GM12873 (cell line): ENCODE measurements around the gene SLC1A1.

Experiments
- TF ChIP-seq, protein P1 (sequence below): IDR thresholded peaks from 2 replicates; pipeline ENCODE4 v1.5.1; 2012; ENCODE audit warnings: low read depth, mild to moderate bottlenecking, moderate library complexity, low read length, control low read depth; ENCODE audit not compliant: insufficient read depth; ENCODE audit errors: missing control alignments

Gene SLC1A1

DNA sequence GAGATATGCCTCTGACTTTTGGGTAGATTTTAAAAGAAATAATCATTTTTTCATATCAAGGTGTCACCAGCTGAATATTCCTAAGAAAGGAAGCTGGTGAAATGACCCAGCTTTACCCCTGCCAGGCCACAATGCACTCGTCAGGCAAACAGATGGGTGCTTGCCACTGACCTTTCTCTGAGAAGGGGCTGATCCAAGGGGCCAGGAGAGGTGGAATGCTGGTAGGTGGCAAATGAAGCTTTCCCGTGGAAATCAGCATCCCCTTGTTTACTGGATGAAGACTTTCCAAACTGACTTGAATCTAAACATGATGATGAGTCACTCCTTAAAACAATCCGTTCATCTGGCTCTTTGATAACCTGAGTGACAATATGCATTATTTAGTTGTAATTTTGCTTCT lies 127.5 kb downstream of the SLC1A1 start:
- TF ChIP-seq, protein P1, sequence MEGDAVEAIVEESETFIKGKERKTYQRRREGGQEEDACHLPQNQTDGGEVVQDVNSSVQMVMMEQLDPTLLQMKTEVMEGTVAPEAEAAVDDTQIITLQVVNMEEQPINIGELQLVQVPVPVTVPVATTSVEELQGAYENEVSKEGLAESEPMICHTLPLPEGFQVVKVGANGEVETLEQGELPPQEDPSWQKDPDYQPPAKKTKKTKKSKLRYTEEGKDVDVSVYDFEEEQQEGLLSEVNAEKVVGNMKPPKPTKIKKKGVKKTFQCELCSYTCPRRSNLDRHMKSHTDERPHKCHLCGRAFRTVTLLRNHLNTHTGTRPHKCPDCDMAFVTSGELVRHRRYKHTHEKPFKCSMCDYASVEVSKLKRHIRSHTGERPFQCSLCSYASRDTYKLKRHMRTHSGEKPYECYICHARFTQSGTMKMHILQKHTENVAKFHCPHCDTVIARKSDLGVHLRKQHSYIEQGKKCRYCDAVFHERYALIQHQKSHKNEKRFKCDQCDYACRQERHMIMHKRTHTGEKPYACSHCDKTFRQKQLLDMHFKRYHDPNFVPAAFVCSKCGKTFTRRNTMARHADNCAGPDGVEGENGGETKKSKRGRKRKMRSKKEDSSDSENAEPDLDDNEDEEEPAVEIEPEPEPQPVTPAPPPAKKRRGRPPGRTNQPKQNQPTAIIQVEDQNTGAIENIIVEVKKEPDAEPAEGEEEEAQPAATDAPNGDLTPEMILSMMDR: no peak

DNA sequence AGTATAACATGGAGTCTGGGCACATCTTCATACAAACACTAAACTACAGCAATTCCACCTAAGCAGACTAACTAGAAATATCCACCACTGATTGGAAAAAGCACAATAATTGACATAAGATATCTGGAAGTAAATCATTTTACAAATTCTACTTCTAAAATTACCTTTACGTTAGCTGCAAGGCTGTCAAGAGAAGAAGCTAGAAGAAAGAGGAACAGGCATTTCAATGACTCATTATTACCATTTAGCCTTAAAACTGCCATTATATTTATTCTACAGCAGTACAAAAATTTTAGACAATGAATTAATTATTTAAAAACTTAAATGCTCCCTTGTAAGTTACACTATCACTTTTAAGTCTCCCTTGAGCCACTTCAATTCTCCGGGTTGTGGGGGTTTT lies 128.4 kb downstream of the SLC1A1 start:
- TF ChIP-seq, protein P1: no peak

DNA sequence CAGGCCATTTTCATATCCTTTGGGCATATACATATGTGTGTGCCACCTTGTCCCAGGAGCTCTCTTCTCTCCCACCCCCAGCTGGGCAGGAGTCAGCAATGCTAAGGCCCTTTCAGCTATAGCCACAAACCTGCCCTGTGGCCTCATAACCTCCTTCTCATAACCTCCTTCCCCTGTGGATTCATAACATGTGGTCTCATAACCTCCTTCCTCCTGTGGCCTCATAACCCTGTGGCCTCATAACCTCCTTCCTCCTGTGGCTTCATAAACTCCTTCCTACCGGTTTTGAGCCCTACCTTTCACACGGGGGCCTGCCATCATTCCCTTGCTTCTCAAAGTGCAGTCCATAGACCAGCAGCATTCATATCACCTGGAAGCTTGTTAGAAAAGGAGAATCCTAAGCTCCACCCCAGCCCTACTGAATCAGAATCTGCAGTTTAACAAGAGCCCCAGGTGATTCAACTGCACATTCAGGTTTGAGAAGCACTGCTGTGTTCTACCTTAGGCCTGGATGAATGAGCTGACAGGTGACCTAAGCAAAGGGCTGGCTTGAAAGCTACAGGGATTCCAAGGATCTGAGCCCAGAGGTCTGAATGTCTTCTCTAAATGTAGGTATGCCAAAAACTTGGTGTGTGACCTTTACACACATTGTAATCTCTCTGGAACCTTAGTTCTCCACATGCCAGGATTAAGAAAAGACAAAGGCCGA lies 129.9 kb downstream of the SLC1A1 start:
- TF ChIP-seq, protein P1: no peak

GRCh38 chr9:4620881-4621555 lies 130.8 kb downstream of the SLC1A1 start:
- TF ChIP-seq, protein P1: no peak

DNA sequence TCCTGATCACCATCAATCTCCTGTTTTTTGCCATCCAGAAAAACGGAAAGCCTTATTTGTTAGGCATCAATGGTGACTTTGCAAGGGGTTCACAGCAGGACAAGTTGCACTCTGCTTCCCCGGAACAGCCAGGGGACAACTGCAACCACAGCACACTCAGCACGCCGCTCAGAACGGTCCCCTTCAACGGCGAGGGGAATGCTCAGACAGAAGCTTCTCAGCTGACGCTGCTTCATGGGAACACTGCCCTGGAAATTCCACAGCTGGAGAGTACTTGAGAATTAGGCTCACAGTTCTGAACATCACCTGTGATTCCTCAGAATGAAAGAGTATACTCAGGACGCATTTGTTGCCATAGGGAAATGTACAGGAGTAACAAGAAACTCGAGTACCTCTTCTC lies 131.7 kb downstream of the SLC1A1 start:
- TF ChIP-seq, protein P1: no peak

DNA sequence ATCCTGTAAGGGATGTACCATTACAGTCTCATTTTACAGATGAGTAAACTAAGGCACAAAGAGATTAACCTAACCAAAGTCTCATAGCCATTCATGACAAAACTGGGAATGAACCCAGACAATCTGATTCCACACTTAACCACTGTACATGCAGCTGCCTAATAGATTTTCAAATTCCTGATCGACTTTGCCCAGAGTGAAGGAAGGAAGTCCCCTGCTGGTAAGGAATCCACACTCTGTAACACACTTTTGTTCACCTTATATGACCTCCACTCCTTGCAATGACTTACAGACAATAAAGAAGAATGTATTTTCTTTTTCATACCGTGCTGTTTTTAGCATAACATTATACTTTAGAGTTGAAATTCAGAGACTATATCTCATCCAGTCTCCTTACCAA lies 140.6 kb downstream of the SLC1A1 start:
- TF ChIP-seq, protein P1: no peak
